Dermis microvascular lymphatic vessel endothelial cell (primary cell): Measurements from ENCODE around the gene RBM33. TPM values are rescaled to one million over a fixed set of nuclear protein-coding genes. Genes with fewer than 3 reads are reported as not detected.

ENCODE experiments used
- DNase-seq, 2 donors: peaks; one replicate each; pipeline versions ENCODE4 v3.0.0 to v3.0.0-alpha.2; 2010; ENCODE audit warnings: low read depth in 2 of 2
- total RNA-seq: library from RNA; depleted of rRNA; stranded (reverse); fragments of >200 nt; gene quantifications from 2 replicates; pipeline ENCODE4 v1.2.1, GENCODE V29; 2014

RBM33 gene
- total RNA-seq, 1 donor from 2014 or later, result 12.8 TPM

DNA sequence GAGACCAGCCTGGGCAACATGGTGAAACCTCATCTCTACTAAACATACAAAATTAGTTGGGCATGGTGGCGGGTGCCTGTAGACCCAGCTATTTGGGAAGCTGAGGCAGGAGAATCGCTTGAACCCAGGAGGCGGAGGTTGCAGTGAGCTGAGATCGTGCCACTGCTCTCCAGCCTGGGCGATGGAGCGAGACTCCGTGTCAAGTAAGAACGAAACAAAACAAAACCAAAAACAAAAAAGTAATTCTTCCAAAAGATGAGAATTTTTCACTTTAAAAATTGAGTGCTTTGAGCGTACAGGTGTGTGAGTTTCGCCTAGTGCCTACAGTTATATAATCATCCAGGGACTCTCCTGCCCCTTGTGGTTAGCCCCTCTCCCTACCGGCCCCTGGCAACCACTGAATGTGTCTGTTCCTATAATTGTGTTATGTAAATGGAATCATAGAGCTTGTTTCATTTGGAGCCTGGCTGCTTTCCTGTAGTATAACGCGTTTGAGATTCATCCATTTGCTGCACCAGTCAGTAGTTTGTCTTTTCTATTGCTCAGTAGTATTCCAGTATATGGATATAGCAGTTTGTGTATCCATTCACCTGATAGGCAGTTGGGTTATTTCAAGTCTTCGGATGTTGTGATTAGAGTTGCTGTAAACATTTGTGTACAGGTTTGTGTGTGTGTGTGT, 80.0 kb downstream of the RBM33 start:
- DNase-seq, result no peak

DNA sequence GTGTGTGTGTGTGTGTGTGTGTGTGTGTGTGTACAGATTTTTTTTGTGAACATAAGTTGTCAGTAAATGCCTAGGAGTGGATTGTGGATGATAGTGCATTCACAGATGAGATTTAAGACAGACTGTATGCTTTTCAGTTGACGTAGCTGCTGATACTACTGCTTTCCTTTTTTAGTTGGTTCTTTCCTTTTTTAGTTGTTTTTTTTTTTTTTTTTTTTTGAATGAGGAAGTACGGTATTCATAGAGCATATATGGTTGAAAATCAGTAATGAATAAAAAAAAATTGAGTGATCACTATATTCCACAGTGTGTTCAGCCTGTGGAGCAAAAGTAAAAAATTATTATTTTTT, 80.5 kb downstream of the RBM33 start:
- no peak for DNase-seq

DNA sequence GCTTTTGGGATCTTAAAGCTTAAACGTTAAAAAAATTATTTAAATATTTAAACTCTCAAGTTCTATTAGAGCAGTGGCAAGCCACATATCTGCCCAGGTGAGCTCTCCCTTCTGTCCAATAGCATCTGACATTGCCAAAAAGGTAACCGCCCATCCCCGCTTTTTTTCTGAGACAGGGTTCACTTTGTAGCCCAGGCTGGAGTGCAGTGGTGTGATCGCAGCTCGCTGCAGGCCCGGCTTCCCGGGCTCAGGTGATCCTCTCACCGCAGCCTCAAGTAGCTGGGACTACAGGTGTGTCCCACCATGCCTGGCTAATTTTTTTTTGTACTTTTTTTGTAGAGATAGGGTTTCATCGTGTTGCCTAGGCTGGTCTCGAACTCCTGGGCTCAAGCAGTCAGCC, 83.2 kb downstream of the RBM33 start:
- DNase-seq, result no peak

- DNase-seq, result no peak
These were observed 83.7 kb downstream of the RBM33 start for GRCh38 chr7:155728116-155728515.

- DNase-seq, result peak; percentile 50 to 74
These were observed 85.4 kb downstream of the RBM33 start for GRCh38 chr7:155729847-155730246.

DNA sequence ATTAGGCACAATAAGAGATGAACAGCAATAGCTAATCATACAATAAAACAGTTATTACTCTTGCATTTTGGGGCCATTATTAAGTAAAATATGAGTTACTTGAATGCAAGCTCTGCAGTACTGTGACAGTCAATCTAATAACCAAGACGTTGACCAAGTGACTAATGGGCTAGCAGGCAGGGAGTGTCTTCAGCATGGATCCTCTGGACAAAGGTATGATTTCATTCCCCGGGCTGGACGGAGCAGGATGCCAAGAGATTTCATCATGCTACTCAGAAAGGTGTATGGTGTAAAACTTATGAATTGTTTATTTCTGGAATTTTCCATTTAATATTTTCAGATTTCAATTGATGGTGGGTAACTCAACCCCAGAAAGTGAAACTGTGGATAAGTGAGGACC, 86.9 kb downstream of the RBM33 start:
- no peak for DNase-seq

DNA sequence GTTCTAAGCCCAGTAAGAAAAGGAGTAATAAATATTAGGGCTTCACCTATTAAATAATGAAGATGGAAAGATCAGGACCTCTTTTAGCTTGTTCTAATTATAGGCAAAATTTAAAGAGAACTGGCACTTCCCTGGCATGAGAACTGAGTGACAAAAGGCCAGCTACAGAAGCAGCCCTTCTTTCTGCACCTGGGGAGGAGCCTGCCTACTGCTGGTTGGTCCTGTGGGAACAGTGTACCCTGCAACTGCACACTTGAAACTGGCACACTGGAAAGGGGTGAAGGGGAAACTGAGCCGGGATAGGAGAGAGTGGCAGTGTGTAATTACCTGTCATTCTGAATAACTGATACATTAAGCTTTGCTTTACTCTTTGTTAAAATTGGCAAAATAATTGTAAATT, 87.4 kb downstream of the RBM33 start:
- no peak for DNase-seq

DNA sequence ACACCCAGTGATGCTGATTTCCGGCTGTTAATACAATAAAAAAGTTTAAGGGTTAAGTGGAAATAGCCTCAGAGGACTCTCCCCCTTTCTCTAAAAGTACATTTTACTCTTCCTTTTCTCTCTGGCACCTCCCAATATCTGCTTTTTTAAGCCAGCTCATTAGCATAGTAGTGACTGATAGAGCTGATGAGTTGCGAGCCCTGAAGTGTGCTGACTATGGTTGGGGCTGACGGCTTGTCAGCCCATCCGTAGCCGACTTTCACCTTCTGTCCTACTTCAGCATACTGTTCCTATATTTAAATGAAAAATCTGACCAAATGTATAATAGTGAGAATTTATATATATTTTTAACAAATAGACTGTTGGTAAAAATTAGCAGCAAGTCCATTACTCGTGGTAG, 87.8 kb downstream of the RBM33 start:
- DNase-seq, result no peak

GRCh38 chr7:155733582-155734444, 89.4 kb downstream of the RBM33 start:
- DNase-seq, result no peak

- DNase-seq, result no peak
These were observed 90.0 kb downstream of the RBM33 start for GRCh38 chr7:155734445-155734809.

- no peak for DNase-seq
These were observed 91.1 kb downstream of the RBM33 start for GRCh38 chr7:155735442-155736115.

GRCh38 chr7:155737590-155737989, 93.1 kb downstream of the RBM33 start:
- no peak for DNase-seq

- DNase-seq, result no peak
These were observed 93.6 kb downstream of the RBM33 start for GRCh38 chr7:155738104-155738503.

DNA sequence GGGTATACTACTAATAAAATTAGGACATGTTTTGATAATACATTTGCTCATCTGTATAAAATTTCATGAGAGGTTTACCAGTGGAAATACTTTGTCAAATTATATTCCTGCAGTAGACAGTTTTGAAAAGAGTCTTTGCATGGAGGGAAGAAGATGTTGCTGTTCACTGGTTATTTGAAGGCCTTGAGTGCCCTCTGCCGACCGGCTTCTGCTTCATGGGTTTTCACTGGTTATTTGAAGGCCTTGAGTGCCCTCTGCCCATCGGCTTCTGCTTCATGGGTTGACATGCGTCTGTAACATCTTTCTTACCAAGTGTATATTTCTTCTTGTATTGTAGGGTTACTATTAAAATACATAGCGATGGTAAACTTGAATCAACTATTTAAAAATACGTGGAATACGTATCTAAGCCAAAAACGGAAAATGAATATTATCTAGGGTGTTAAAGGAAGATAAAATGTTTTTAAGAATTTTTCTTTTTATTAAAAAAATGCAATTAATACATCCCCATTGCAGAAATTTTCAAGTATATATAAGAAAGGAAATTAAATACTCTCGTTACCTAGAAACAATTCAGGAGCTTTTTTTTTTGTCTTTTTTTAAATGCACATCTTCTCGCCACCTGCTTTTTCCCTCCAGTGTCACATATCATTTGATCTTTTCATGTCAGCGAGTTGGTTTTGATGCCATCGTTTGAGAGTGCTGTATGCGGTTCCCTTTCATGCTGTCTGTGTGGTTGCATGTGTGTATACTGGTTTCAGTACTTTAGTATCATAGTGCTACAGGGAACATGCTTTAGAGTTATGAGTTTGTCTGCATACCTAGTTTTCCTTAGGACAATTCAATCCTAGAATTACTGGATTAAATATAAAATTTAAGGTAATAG, 94.4 kb downstream of the RBM33 start:
- DNase-seq, result peak; percentile 73 to 82

GRCh38 chr7:155739538-155740143, 95.2 kb downstream of the RBM33 start:
- DNase-seq, result no peak

DNA sequence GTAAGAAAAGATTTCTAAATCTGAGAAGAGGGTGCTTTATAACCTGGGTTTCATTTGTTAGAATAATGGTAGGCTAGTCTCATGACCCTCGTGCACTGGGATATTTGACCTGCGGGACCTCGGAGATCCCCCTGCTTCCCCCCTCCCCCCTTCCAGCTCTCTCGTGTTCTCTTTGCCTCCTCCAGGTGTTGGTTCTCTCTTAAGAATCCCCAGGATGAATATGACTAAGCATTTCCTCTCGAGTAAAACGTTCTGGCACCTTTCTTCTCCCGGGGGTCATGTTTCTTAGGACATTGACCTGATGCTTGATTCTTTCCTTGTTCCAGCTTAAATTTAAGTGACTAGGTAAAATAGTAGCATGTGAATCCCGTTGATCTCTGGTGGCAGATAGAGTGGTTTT, 96.6 kb downstream of the RBM33 start:
- DNase-seq, result peak in 1 of 2 donors; percentile 22

DNA sequence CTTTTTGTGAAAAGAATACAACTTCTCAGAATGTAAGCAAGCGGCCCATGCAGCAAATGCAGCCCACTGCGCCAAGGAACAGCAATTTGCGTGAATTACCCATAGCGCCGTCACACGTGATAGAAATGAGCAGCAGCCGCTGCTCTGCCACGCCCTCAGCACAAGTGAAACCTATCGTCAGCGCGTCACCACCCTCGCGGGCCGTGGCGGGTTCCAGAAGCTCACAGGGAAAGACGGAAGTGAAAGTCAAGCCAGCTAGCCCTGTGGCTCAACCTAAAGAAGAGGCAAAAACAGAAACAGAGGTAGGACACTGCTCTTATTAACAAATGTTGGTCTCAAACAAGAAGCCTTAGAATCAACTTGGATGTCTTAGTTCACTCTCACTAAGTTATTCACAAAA, 97.3 kb downstream of the RBM33 start:
- no peak for DNase-seq

DNA sequence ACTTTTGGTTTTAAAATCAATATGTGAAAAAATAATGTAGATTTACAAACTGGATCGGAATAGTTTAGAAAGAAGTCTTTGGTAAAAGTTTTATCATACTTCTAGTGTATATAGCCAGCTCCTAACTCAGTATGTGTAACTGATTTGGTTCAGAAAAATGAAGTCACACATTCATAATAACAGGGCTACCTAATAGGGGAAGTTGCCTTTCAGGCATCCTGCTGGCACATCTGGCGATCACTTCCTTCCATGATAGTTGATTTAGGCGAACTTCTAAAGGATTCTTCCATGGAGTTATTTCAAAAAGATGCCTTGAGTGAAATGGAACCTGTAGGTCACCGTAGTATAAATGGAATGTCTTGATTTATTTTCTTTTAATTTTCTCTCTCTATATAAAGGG, 98.7 kb downstream of the RBM33 start:
- no peak for DNase-seq

DNA sequence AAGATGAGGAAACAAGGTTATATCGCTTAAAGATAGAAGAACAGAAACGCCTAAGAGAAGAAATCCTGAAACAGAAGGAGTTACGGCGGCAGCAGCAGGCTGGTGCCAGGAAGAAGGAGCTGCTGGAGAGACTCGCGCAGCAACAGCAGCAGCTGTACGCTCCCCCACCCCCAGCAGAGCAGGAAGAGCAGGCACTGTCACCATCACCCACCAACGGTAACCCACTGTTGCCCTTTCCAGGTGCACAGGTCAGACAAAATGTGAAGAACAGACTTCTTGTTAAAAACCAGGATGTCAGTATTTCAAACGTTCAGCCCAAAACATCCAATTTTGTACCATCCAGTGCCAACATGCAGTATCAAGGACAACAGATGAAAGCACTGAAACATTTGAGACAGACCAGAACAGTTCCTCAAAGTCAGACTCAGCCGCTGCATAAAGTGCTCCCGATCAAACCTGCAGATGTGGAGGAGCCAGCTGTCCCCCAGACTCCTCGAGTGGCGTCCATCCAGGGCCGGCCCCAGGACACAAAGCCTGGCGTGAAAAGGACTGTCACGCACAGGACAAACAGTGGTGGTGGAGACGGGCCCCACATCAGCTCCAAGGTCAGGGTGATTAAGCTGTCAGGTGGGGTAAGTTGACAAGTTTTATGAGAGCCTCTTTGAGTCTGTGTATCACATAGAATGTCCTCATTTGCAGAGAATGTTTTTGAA, 100.7 kb downstream of the RBM33 start:
- no peak for DNase-seq

GRCh38 chr7:155745737-155746136, 101.3 kb downstream of the RBM33 start:
- no peak for DNase-seq

- no peak for DNase-seq
These were observed 101.7 kb downstream of the RBM33 start for GRCh38 chr7:155746188-155746587.
